Bronchial epithelial cell (primary cell): ENCODE measurements around the gene CCDC158. TPM values are rescaled to one million over a fixed set of nuclear protein-coding genes. Genes with fewer than 3 reads are reported as not detected.
"Not testable (repeated sequence)": the region's sequence is repeated elsewhere in the genome, so short reads cannot be mapped to it uniquely, and the experiment has no call there.

Experiments
- DNase-seq: peaks from one replicate; pipeline ENCODE4 v3.0.0-alpha.2; 2010; ENCODE audit warnings: low read depth
- FAIRE-seq: peaks from 2 replicates; lab custom pipeline; 2011; peaks lifted over from hg19 to GRCh38; lab: Jason Lieb, UNC
- H3K27me3 ChIP-seq: 2 replicates; pipeline ENCODE4 v1.5.1; 2011; ENCODE audit warnings: low read length; ENCODE audit not compliant: control insufficient read depth, insufficient read depth
- H3K36me3 ChIP-seq: 2 replicates; pipeline ENCODE4 v1.5.1; 2011; ENCODE audit warnings: low read length; ENCODE audit not compliant: control insufficient read depth, insufficient read depth
- H3K4me3 ChIP-seq: 2 replicates; pipeline ENCODE4 v1.5.1; 2011; ENCODE audit warnings: mild to moderate bottlenecking, low read depth, low read length, control low read depth
- CTCF ChIP-seq: IDR thresholded peaks from 2 replicates; pipeline ENCODE4 v1.5.1; 2011; ENCODE audit warnings: mild to moderate bottlenecking, moderate library complexity, low read length, control low read depth, inconsistent platforms; ENCODE audit not compliant: insufficient read depth, severe bottlenecking
- total RNA-seq: library from RNA; depleted of rRNA; stranded (reverse); fragments of >200 nt; gene quantifications from 2 replicates; pipeline ENCODE4 v1.2.1, GENCODE V29; 2014

CCDC158 gene
- total RNA-seq, 1 donor from 2014 or later = under 0.01 TPM

- FAIRE-seq (peak; percentile 32), DNase-seq (peak; percentile 4)
- no peaks in the 10 kb centered on the region for H3K27me3 ChIP-seq
- no peaks in the 10 kb centered on the region for H3K36me3 ChIP-seq
- no peak for TF ChIP-seq CTCF
- H3K4me3 ChIP-seq = no peak overlapping the region
These were observed 57.2 kb downstream of the CCDC158 start for GRCh38 chr4:76363556-76364290.

- FAIRE-seq (no peak), DNase-seq (no peak)
- Histone ChIP-seq H3K4me3 (no peak overlapping the region), H3K36me3 (no peaks in the 10 kb centered on the region), H3K27me3 (no peaks in the 10 kb centered on the region)
- no peak for TF ChIP-seq CTCF
These were observed 59.1 kb downstream of the CCDC158 start for GRCh38 chr4:76361689-76362412.

- not testable (repeated sequence) for H3K36me3 ChIP-seq, H3K27me3 ChIP-seq, DNase-seq, H3K4me3 ChIP-seq, FAIRE-seq
These were observed 61.0 kb downstream of the CCDC158 start for GRCh38 chr4:76359881-76360466.

- no peak for FAIRE-seq
- Histone ChIP-seq H3K36me3 (no peaks in the 10 kb centered on the region), H3K27me3 (no peaks in the 10 kb centered on the region), H3K4me3 (no peak overlapping the region)
- no peak for DNase-seq
- TF ChIP-seq CTCF = no peak
These were observed 63.0 kb downstream of the CCDC158 start for GRCh38 chr4:76357981-76358380.

GRCh38 chr4:76354517-76355473 is 66.1 kb downstream of the CCDC158 start:
- Histone ChIP-seq H3K4me3 (no peak overlapping the region), H3K27me3 (no peaks in the 10 kb centered on the region), H3K36me3 (no peaks in the 10 kb centered on the region)
- TF ChIP-seq CTCF = no peak
- DNase-seq (no peak), FAIRE-seq (no peak)
